Neural crest cell (in vitro differentiated cells): Measurements from ENCODE around the gene CABP2. TPM values are rescaled to one million over a fixed set of nuclear protein-coding genes. Genes with fewer than 3 reads are reported as not detected.

Experiments used
- DNase-seq: peaks from one replicate; pipeline ENCODE4 v3.0.0; 2021; ENCODE audit warnings: low read depth, mixed read lengths, low spot score
- H3K27ac Mint-ChIP-seq: one replicate; pipeline ENCODE4 v1.8.0; 2021; ENCODE audit warnings: mild to moderate bottlenecking, mixed read lengths; ENCODE audit not compliant: unreplicated experiment
- H3K27me3 Mint-ChIP-seq: 2 replicates; pipeline ENCODE4 v1.8.0; 2021; ENCODE audit warnings: low read depth, mild to moderate bottlenecking, mixed read lengths
- H3K36me3 Mint-ChIP-seq: 2 replicates; pipeline ENCODE4 v1.8.0; 2021; ENCODE audit warnings: low read depth, mild to moderate bottlenecking, mixed read lengths
- H3K4me1 Mint-ChIP-seq: 2 replicates; pipeline ENCODE4 v1.8.0; 2021; ENCODE audit warnings: mixed read lengths
- H3K4me3 Mint-ChIP-seq: one replicate; pipeline ENCODE4 v1.8.0; 2021; ENCODE audit warnings: mild to moderate bottlenecking, mixed read lengths
- H3K9me3 Mint-ChIP-seq: 2 replicates; pipeline ENCODE4 v1.8.0; 2021; ENCODE audit warnings: mixed read lengths
- CTCF ChIP-seq: fragments of 200-600 bp; sonication (generic); conservative IDR thresholded peaks from 2 replicates; pipeline ENCODE4 v1.5.0; 2021; ENCODE audit warnings: antibody characterized with exemption, mild to moderate bottlenecking
- microRNA-seq: library from miRNA; unstranded; fragments of <30 nt; microRNA quantifications from one replicate; pipeline ENCODE4, GENCODE V29; 2020
- total RNA-seq: library from RNA; stranded (reverse); gene quantifications from 2 replicates; pipeline ENCODE4 v1.2.1, GENCODE V29; 2021

CABP2 gene
- total RNA-seq, 1 donor from 2014 or later: not detected

- Mint-ChIP-seq H3K4me3 (peak overlapping the region; percentile 77), H3K27ac (no peak overlapping the region), H3K4me1 (peaks cover 10% of the 10 kb centered on the region), H3K36me3 (no peaks in the 10 kb centered on the region), H3K27me3 (peaks cover 2% of the 10 kb centered on the region), H3K9me3 (no peaks in the 10 kb centered on the region)
- no peak for DNase-seq
- no peak for TF ChIP-seq CTCF
Observed at GRCh38 chr11:67470337-67471002, 52.8 kb downstream of the CABP2 start.

- H3K4me1 Mint-ChIP-seq: peaks cover 14% of the 10 kb centered on the region
- H3K27me3 Mint-ChIP-seq: peaks cover 2% of the 10 kb centered on the region
- TF ChIP-seq CTCF: peak; percentile 7
- peak overlapping the region; percentile 50 for H3K27ac Mint-ChIP-seq
- no peaks in the 10 kb centered on the region for H3K36me3 Mint-ChIP-seq
- H3K4me3 Mint-ChIP-seq: peak overlapping the region; percentile 77
- DNase-seq: no peak
- no peaks in the 10 kb centered on the region for H3K9me3 Mint-ChIP-seq
Observed at GRCh38 chr11:67469508-67469811, 53.8 kb downstream of the CABP2 start.

Small RNAs within 50 kb of the gene (microRNA-seq; reads per million reads assigned to microRNA genes)
- not detected for gene MIR6752

Other genes starting within 250 kb of the CABP2 start
- 58.9 and 71.8 TPM in 2 replicates for gene ANKRD13D, start 234.1 kb downstream of the CABP2 start, total RNA-seq
- 3.0 and 3.3 TPM in 2 replicates for gene SSH3, start 219.9 kb downstream of the CABP2 start, total RNA-seq
- gene POLD4, start 169.9 kb downstream of the CABP2 start, total RNA-seq: 3.7 and 7.1 TPM in 2 replicates
- 0.41 and 0.68 TPM in 2 replicates for gene CLCF1, start 149.8 kb downstream of the CABP2 start, total RNA-seq
- gene RAD9A, start 131.5 kb downstream of the CABP2 start, total RNA-seq: 46.1 and 49.4 TPM in 2 replicates
- 222 and 223 TPM in 2 replicates for gene PPP1CA, start 121.6 kb downstream of the CABP2 start, total RNA-seq
- 0.66 and 1.8 TPM in 2 replicates for gene TBC1D10C, start 119.4 kb downstream of the CABP2 start, total RNA-seq
- gene CARNS1, start 107.8 kb downstream of the CABP2 start, total RNA-seq: 0.07 and 0.12 TPM in 2 replicates
- gene RPS6KB2, start 95.0 kb downstream of the CABP2 start, total RNA-seq: 48.4 and 55.0 TPM in 2 replicates
- gene PTPRCAP, start 85.8 kb downstream of the CABP2 start, total RNA-seq: 0.84 and 1.6 TPM in 2 replicates
- gene CORO1B, start 80.0 kb downstream of the CABP2 start, total RNA-seq: 79.0 and 89.5 TPM in 2 replicates
- gene GPR152, start 70.7 kb downstream of the CABP2 start, total RNA-seq: not detected in 2 replicates
- not detected in 2 replicates for gene CABP4, start 68.1 kb downstream of the CABP2 start, total RNA-seq
- 37.3 and 40.8 TPM in 2 replicates for gene TMEM134, start 54.2 kb downstream of the CABP2 start, total RNA-seq
- gene AIP, start 40.4 kb downstream of the CABP2 start, total RNA-seq: 48.7 and 50.1 TPM in 2 replicates
- 81.5 and 109 TPM in 2 replicates for gene PITPNM1, start 18.1 kb downstream of the CABP2 start, total RNA-seq
- 32.0 and 32.8 TPM in 2 replicates for gene CDK2AP2, start 15.3 kb downstream of the CABP2 start, total RNA-seq
- 776 and 780 TPM in 2 replicates for gene GSTP1, start 60.4 kb upstream of the CABP2 start, total RNA-seq
- 182 and 191 TPM in 2 replicates for gene NDUFV1, start 83.5 kb upstream of the CABP2 start, total RNA-seq
- 11.0 and 13.9 TPM in 2 replicates for gene NUDT8, start 106.5 kb upstream of the CABP2 start, total RNA-seq
- gene TBX10, start 116.3 kb upstream of the CABP2 start, total RNA-seq: not detected in 2 replicates
- gene ACY3, start 127.3 kb upstream of the CABP2 start, total RNA-seq: not detected in 2 replicates
- not detected in 2 replicates for gene ALDH3B2, start 151.2 kb upstream of the CABP2 start, total RNA-seq